Measurements from ENCODE around the gene DIPK1A.

DNA sequence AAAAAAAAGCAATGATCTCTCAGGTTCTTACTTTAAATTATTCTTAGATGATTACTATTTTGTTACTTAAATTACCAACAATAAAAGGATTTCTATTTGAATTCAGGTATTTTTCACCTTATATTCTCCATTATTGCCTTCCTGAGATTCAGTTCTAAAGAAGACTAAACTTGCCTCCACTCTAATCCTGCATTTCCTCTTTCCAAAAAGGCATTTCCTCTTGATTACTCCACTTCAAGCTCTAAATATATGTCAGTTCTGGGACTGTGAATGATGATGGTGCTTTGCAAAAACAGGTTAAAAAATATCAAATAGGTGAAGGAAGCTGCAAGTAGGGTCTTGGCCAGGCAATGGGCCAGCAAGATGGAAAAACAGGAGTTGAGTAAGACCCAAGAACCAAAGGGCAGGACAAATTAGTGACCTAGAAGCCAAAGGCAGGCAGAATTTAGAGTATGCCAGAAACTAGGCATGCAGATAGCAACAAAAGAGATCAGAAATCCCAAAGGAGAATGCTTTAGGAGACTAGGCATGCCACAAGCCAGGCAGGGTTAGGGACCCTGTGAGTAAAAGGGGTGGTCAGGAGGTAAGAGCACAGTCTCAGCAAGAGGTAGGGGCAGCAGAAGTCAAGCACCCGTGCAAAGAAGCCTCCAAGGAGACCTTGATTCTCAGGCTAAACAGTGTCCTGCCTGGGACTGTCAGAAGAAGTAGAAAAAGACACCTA, 11.3 kb upstream of the DIPK1A start:
- TF ChIP-seq POLR2A (IDR thresholded peaks at IDR 0.05) = no peak
- TF ChIP-seq CTCF (IDR thresholded peaks at IDR 0.05) = no peak
